Measurements from ENCODE around the gene ANKRD65.
"Not testable (repeated sequence)": the region's sequence is repeated elsewhere in the genome, so short reads cannot be mapped to it uniquely, and the experiment has no call there.

Gene ANKRD65

GRCh38 chr1:1421147-1421906 is at the start of gene ANKRD65:
TSS of gene ANKRD65 (minus strand) at chr1:1421276. CDS start at chr1:1421005, 271 bp downstream.
- no peak for DNase-seq (ENCODE audit: low read depth in 1 of 2, low spot score in 1 of 2)

- DNase-seq (ENCODE audit: low read depth in 1 of 2, low spot score in 1 of 2), result not testable (repeated sequence)
These were observed 47.3 kb upstream of the ANKRD65 start for GRCh38 chr1:1468196-1468985.

GRCh38 chr1:1463312-1463711 is 42.2 kb upstream of the ANKRD65 start:
- no peak for DNase-seq (ENCODE audit: low read depth in 1 of 2, low spot score in 1 of 2)

GRCh38 chr1:1462318-1462966 is 41.4 kb upstream of the ANKRD65 start:
- DNase-seq (ENCODE audit: low read depth in 1 of 2, low spot score in 1 of 2), result no peak

GRCh38 chr1:1461721-1462317 is 40.7 kb upstream of the ANKRD65 start:
- DNase-seq (ENCODE audit: low read depth in 1 of 2, low spot score in 1 of 2), result no peak

GRCh38 chr1:1460540-1461130 is 39.6 kb upstream of the ANKRD65 start:
- no peak for DNase-seq (ENCODE audit: low read depth in 1 of 2, low spot score in 1 of 2)

- not testable (repeated sequence) for DNase-seq (ENCODE audit: low read depth in 1 of 2, low spot score in 1 of 2)
These were observed 38.6 kb upstream of the ANKRD65 start for GRCh38 chr1:1459711-1460110.

- not testable (repeated sequence) for DNase-seq (ENCODE audit: low read depth in 1 of 2, low spot score in 1 of 2)
These were observed 38.1 kb upstream of the ANKRD65 start for GRCh38 chr1:1459156-1459555.

GRCh38 chr1:1456683-1457255 is 35.7 kb upstream of the ANKRD65 start:
- DNase-seq (ENCODE audit: low read depth in 1 of 2, low spot score in 1 of 2), result not testable (repeated sequence)

GRCh38 chr1:1455934-1456333 is 34.9 kb upstream of the ANKRD65 start:
- not testable (repeated sequence) for DNase-seq (ENCODE audit: low read depth in 1 of 2, low spot score in 1 of 2)

GRCh38 chr1:1455366-1455884 is 34.3 kb upstream of the ANKRD65 start:
- DNase-seq (ENCODE audit: low read depth in 1 of 2, low spot score in 1 of 2), result no peak

- not testable (repeated sequence) for DNase-seq (ENCODE audit: low read depth in 1 of 2, low spot score in 1 of 2)
These were observed 33.4 kb upstream of the ANKRD65 start for GRCh38 chr1:1454286-1455056.

- no peak for DNase-seq (ENCODE audit: low read depth in 1 of 2, low spot score in 1 of 2)
These were observed 31.8 kb upstream of the ANKRD65 start for GRCh38 chr1:1452882-1453281.

- DNase-seq (ENCODE audit: low read depth in 1 of 2, low spot score in 1 of 2), result not testable (repeated sequence)
These were observed 31.3 kb upstream of the ANKRD65 start for GRCh38 chr1:1452365-1452739.

- no peak for DNase-seq (ENCODE audit: low read depth in 1 of 2, low spot score in 1 of 2)
These were observed 30.8 kb upstream of the ANKRD65 start for GRCh38 chr1:1451696-1452364.

- not testable (repeated sequence) for DNase-seq (ENCODE audit: low read depth in 1 of 2, low spot score in 1 of 2)
These were observed 29.5 kb upstream of the ANKRD65 start for GRCh38 chr1:1450616-1451015.

GRCh38 chr1:1449099-1449739 is 28.1 kb upstream of the ANKRD65 start, which contains the start of gene ATAD3C:
TSS of gene ATAD3C (plus strand) at chr1:1449689. CDS start at chr1:1450684, 995 bp downstream.
- no peak for DNase-seq (ENCODE audit: low read depth in 1 of 2, low spot score in 1 of 2)

- not testable (repeated sequence) for DNase-seq (ENCODE audit: low read depth in 1 of 2, low spot score in 1 of 2)
These were observed 25.6 kb upstream of the ANKRD65 start for GRCh38 chr1:1446631-1447030.

All from stimulated activated CD4-positive, alpha-beta T cell treated with anti-CD3 and anti-CD28 coated beads, Interleukin-15, amount 100 ng/mL, for 1 hour (primary cell).